HepG2 (cell line): ENCODE data around the gene SLC2A2. TPM values are rescaled to one million over a fixed set of nuclear protein-coding genes. Genes with fewer than 3 reads are reported as not detected.

Experiments
- ATAC-seq: fragments of 200-7000 bp; cut with Tn5 transposase; 3 replicates; pipeline ENCODE4 v1.9.1; 2020; ENCODE audit warnings: mild to moderate bottlenecking, moderate library complexity
- BruUV-seq: library from RNA; stranded (reverse); fragments of 400-500 nt; replicated peaks from 2 replicates; lab custom pipeline; 2021; lab: Mats Ljungman, UMichigan
- CTCF ChIA-PET: fragments of 300-600 bp; formaldehyde crosslinking; extraction: SDS; loops from one replicate; lab custom pipeline; 2021; ENCODE audit warnings: low total read pairs, inconsistent platforms, low intra/inter-chr PET ratio; lab: Yijun Ruan, JAX
- POLR2A ChIA-PET: fragments of 350-600 bp; sonication (Branson Sonifier 250); formaldehyde crosslinking; loops from one replicate; lab custom pipeline; 2020; ENCODE audit warnings: antibody characterized with exemption, inconsistent platforms; lab: Yijun Ruan, JAX
- DNase-seq: peaks from one replicate; pipeline ENCODE4 v3.0.0-alpha.2; 2015; ENCODE audit warnings: low spot score
- FAIRE-seq: peaks from 3 replicates; lab custom pipeline; 2011; peaks lifted over from hg19 to GRCh38; lab: Jason Lieb, UNC
- H2AFZ ChIP-seq: one replicate; pipeline ENCODE4 v1.6.1; 2011; ENCODE audit warnings: low read length, inconsistent platforms
- H3K27ac ChIP-seq: fragments of 300-600 bp; 3 replicates; pipeline ENCODE4 v1.8.0; 2011; ENCODE audit warnings: mixed run types, mild to moderate bottlenecking, mixed read lengths, low read length, inconsistent platforms; ENCODE audit not compliant: insufficient read depth; ENCODE audit errors: extremely low read length
- H3K27me3 ChIP-seq, 2 experiments: fragments of 200-600 bp in 1 of 2; 2 replicates in 1 of 2; 3 replicates in 1 of 2; pipeline versions ENCODE4 v1.6.0 to v1.8.0; 2011; ENCODE audit warnings: low read length in 2 of 2, mild to moderate bottlenecking in 2 of 2, moderate library complexity in 2 of 2, inconsistent platforms in 1 of 2; ENCODE audit not compliant: insufficient read depth in 2 of 2, control insufficient read depth in 1 of 2
- H3K36me3 ChIP-seq, 2 experiments: fragments of 200-600 bp in 1 of 2; replicated peaks in 1 of 2; 2 replicates in 1 of 2; 3 replicates in 1 of 2; pipeline versions ENCODE4 v1.5.1 to v1.8.0; 2011; ENCODE audit warnings: low read length in 2 of 2, inconsistent platforms in 1 of 2; ENCODE audit not compliant: insufficient read depth in 2 of 2, control insufficient read depth in 1 of 2
- H3K4me1 ChIP-seq: 2 replicates; pipeline ENCODE4 v1.5.1; 2012; ENCODE audit warnings: low read length, inconsistent platforms; ENCODE audit not compliant: insufficient read depth
- H3K4me2 ChIP-seq: 2 replicates; pipeline ENCODE4 v1.6.0; 2011; ENCODE audit warnings: low read depth, low read length, inconsistent platforms
- H3K4me3 ChIP-seq, 3 experiments: fragments of 200-600 bp in 1 of 3; sonication (generic), shearing (Covaris generic) in 1 of 3; replicated peaks in 1 of 3; 2 replicates each; pipeline ENCODE4 v1.5.1; 2011 to 2016; ENCODE audit warnings: low read length in 3 of 3, inconsistent platforms in 2 of 3, low read depth in 2 of 3, mild to moderate bottlenecking in 2 of 3, control low read depth in 1 of 3, mixed read lengths in 1 of 3; ENCODE audit not compliant: insufficient read depth in 1 of 3
- H3K79me2 ChIP-seq: one replicate; pipeline ENCODE4 v1.6.1; 2011; ENCODE audit warnings: low read length, inconsistent platforms; ENCODE audit not compliant: insufficient read depth
- H3K9ac ChIP-seq: 2 replicates; pipeline ENCODE4 v1.6.0; 2011; ENCODE audit warnings: mild to moderate bottlenecking, low read depth, low read length, inconsistent platforms; ENCODE audit not compliant: insufficient read depth
- H3K9me3 ChIP-seq: 2 replicates; pipeline ENCODE4 v1.5.1; 2012; ENCODE audit warnings: mild to moderate bottlenecking, low read length
- H4K20me1 ChIP-seq: 2 replicates; pipeline ENCODE4 v1.6.0; 2011; ENCODE audit warnings: inconsistent platforms, mild to moderate bottlenecking, low read length, moderate library complexity; ENCODE audit not compliant: insufficient read depth
- ARID3A ChIP-seq: IDR thresholded peaks from 2 replicates; pipeline ENCODE4 v1.6.1; 2012; ENCODE audit warnings: low read depth, low read length, improper control_type of control experiment
- ARID5B ChIP-seq: IDR thresholded peaks from 2 replicates; pipeline ENCODE4 v1.4.0; 2020; ENCODE audit warnings: mild to moderate bottlenecking, missing genetic modification reagents
- BRCA1 ChIP-seq: sonication (generic); formaldehyde crosslinking; IDR thresholded peaks from 2 replicates; pipeline ENCODE4 v1.4.0; 2020; ENCODE audit warnings: missing genetic modification reagents
- EHMT2 ChIP-seq: fragments of 200-600 bp; sonication (generic); IDR thresholded peaks from 2 replicates; pipeline ENCODE4 v1.7.0; 2017; ENCODE audit warnings: antibody characterized with exemption, low read depth, low read length, borderline replicate concordance
- EP300 ChIP-seq, 3 experiments: sonication (generic) in 1 of 3; formaldehyde crosslinking in 1 of 3; IDR thresholded peaks; 2 replicates each; pipeline versions ENCODE4 v1.5.1 to v1.6.1; 2011 to 2020; ENCODE audit warnings: low read depth in 2 of 3, low read length in 2 of 3, borderline replicate concordance in 1 of 3, improper control_type of control experiment in 1 of 3, mild to moderate bottlenecking in 1 of 3, missing genetic modification reagents in 1 of 3, moderate library complexity in 1 of 3
- FOXA1 ChIP-seq, 2 experiments: fragments of 450-650 bp in 1 of 2; sonication (generic) in 1 of 2; formaldehyde crosslinking in 1 of 2; IDR thresholded peaks; 2 replicates each; pipeline versions ENCODE4 v1.4.0 to v1.6.1; 2016 to 2020; ENCODE audit warnings: missing genetic modification reagents in 1 of 2
- HMG20A ChIP-seq: IDR thresholded peaks from 2 replicates; pipeline ENCODE4 v1.6.1; 2016; ENCODE audit warnings: borderline replicate concordance
- HNF4A ChIP-seq: sonication (generic); formaldehyde crosslinking; IDR thresholded peaks from 2 replicates; pipeline ENCODE4 v1.4.0; 2020; ENCODE audit warnings: missing genetic modification reagents
- MTF1 ChIP-seq: sonication (generic); formaldehyde crosslinking; IDR thresholded peaks from 2 replicates; pipeline ENCODE4 v1.5.0; 2020; ENCODE audit warnings: missing genetic modification reagents
- NFIC ChIP-seq: IDR thresholded peaks from 2 replicates; pipeline ENCODE4 v1.6.1; 2012; ENCODE audit warnings: mild to moderate bottlenecking, low read length, inconsistent platforms
- NFYC ChIP-seq: IDR thresholded peaks from 2 replicates; pipeline ENCODE4 v1.6.1; 2016; ENCODE audit warnings: missing genetic modification reagents, missing compliant biosample characterization
- NR2F6 ChIP-seq, 2 experiments: IDR thresholded peaks; 2 replicates each; pipeline ENCODE4 v1.6.1; 2016; ENCODE audit warnings: antibody characterized with exemption in 1 of 2, mild to moderate bottlenecking in 1 of 2
- POGZ ChIP-seq: sonication (generic); formaldehyde crosslinking; IDR thresholded peaks from 2 replicates; pipeline ENCODE4 v1.4.0; 2020; ENCODE audit warnings: mild to moderate bottlenecking, missing genetic modification reagents
- PPARG ChIP-seq: conservative IDR thresholded peaks from 2 replicates; pipeline ENCODE4 v1.6.1; 2016; ENCODE audit warnings: missing biosample characterization, missing genetic modification reagents
- RFXANK ChIP-seq: IDR thresholded peaks from 2 replicates; pipeline ENCODE4 v1.6.1; 2016
- RNF2 ChIP-seq: fragments of 450-650 bp; conservative IDR thresholded peaks from 2 replicates; pipeline ENCODE4 v1.6.1; 2016; ENCODE audit warnings: low read depth
- SAFB2 ChIP-seq: sonication (generic); formaldehyde crosslinking; IDR thresholded peaks from 2 replicates; pipeline ENCODE4 v1.5.1; 2020; ENCODE audit warnings: missing genetic modification reagents, low read depth, mild to moderate bottlenecking, borderline replicate concordance
- ZIK1 ChIP-seq: sonication (generic); formaldehyde crosslinking; IDR thresholded peaks from 2 replicates; pipeline ENCODE4 v1.5.0; 2020; ENCODE audit warnings: mild to moderate bottlenecking, low read depth, missing genetic modification reagents, borderline replicate concordance
- ZNF746 ChIP-seq: sonication (generic); formaldehyde crosslinking; IDR thresholded peaks from 2 replicates; pipeline ENCODE4 v1.8.0; 2022; ENCODE audit warnings: mild to moderate bottlenecking, missing genetic modification reagents
- ZNF839 ChIP-seq: sonication (generic); formaldehyde crosslinking; IDR thresholded peaks from 2 replicates; pipeline ENCODE4 v1.4.0; 2020; ENCODE audit warnings: missing genetic modification reagents, mild to moderate bottlenecking, borderline replicate concordance
- WGBS: methylation state at CpG from one replicate; pipeline ENCODE4 v1.1.6; 2017; ENCODE audit warnings: low lambda C conversion rate; 5-methylcytosine and 5-hydroxymethylcytosine counted together
- in situ Hi-C: cut with HindIII; loops from 2 replicates; pipeline ENCODE4 v1.10.0; 2017; ENCODE audit warnings: low pct_unique_long_range_greater_than_20kb; ENCODE audit not compliant: extremely low pct_ligation_motif_present
- intact Hi-C: fragments of 100-400 bp; cut with micrococcal nuclease; formaldehyde crosslinking; loops from one replicate; pipeline ENCODE4 v1.10.0; 2022; ENCODE audit not compliant: unreplicated experiment
- polyA plus RNA-seq, 8 experiments: library from polyadenylated mRNA; depleted of rRNA in 3 of 8; stranded (reverse) in 7 of 8; unstranded in 1 of 8; fragments of >200 nt; fragmentation: Illumina TruSeq in 4 of 8; extraction: Trizol in 4 of 8; gene quantifications; 2 replicates each; pipeline versions ENCODE4 v1.2.1 to v1.2.3, GENCODE V29; 2011 to 2016; ENCODE audit warnings: low read depth in 4 of 8, missing spikeins in 1 of 8, mixed read lengths in 1 of 8; ENCODE audit not compliant: insufficient read depth in 1 of 8
- total RNA-seq, 5 experiments: library from RNA; depleted of rRNA; stranded (reverse); fragments of >200 nt; fragmentation: Illumina TruSeq; extraction: Trizol; gene quantifications; 2 replicates each; pipeline ENCODE4 v1.2.3, GENCODE V29; 2016; ENCODE audit warnings: low read depth in 1 of 5

Gene SLC2A2
- total and polyA plus RNA-seq, 2 of the 13 experiments (the other 11 are each of a cell fraction or from before 2014, with no cell fraction given) = 19.5 to 23.2 TPM

- Histone ChIP-seq H2AFZ (no peak overlapping the region), H3K4me2 (no peak overlapping the region), H3K9ac (no peak overlapping the region), H3K4me1 (peaks cover 63% of the 10 kb centered on the region), H3K79me2 (no peaks in the 10 kb centered on the region), H4K20me1 (no peaks in the 10 kb centered on the region), H3K27ac (peak overlapping the region; percentile 42), H3K9me3 (peaks cover 1% of the 10 kb centered on the region; the same call in 1 of the 2 replicates), H3K4me3 (no peak overlapping the region), H3K27me3 (no peaks in the 10 kb centered on the region), H3K36me3 (no peaks in the 10 kb centered on the region)
- in situ Hi-C loops (no loop called here), intact Hi-C loops (no loop called here)
- ChIA-PET POLR2A (interaction anchor here (1.2 to 2.4 kb wide), 4 partner anchors 34 to 79 kb away, joined by 4 to 9 read pairs (median 4); partner anchors contain the start of gene SLC2A2), CTCF (no interaction called here)
- peak; percentile 29 for DNase-seq
- no TSS peak for BruUV-seq
- no peak for FAIRE-seq
- no peak for ATAC-seq
- 97% methylated on average over 1 of the region's 1 CpG for WGBS
- TF ChIP-seq EHMT2 (0 out of 2 replicates have a peak, but pooled peaks have one; percentile 25), ARID3A (0 out of 2 replicates have a peak, but pooled peaks have one; percentile 44), EP300 (IDR thresholded peaks at IDR 0.05; ENCODE audit: low read depth in 2 of 2, low read length in 2 of 2) (0 out of 4 replicates have a peak, but pooled peaks of 1 of the 2 experiments have one; percentile 19), EP300 (CRISPR knock-in tag; IDR thresholded peaks at IDR 0.05; ENCODE audit: borderline replicate concordance) (no peak), MTF1 (CRISPR knock-in tag) (no peak), ARID5B (CRISPR knock-in tag) (0 out of 2 replicates have a peak, but pooled peaks have one; percentile 11), NFIC (0 out of 2 replicates have a peak, but pooled peaks have one; percentile 21), ZNF839 (CRISPR knock-in tag) (no peak), FOXA1 (IDR thresholded peaks at IDR 0.05) (no peak), FOXA1 (CRISPR knock-in tag; IDR thresholded peaks at IDR 0.05) (peak; percentile 34; the same call in 1 of the 2 replicates), ZNF746 (CRISPR knock-in tag) (no peak), HNF4A (CRISPR knock-in tag) (peak; percentile 47; the same call in 1 of the 2 replicates), SAFB2 (CRISPR knock-in tag) (no peak), RNF2 (no peak), PPARG (CRISPR knock-in tag) (no peak), POGZ (CRISPR knock-in tag) (0 out of 2 replicates have a peak, but pooled peaks have one; percentile 5), HMG20A (CRISPR knock-in tag) (no peak), NFYC (CRISPR knock-in tag) (no peak), ZIK1 (CRISPR knock-in tag) (no peak), NR2F6 (IDR thresholded peaks at IDR 0.05) (no peak), NR2F6 (CRISPR knock-in tag; IDR thresholded peaks at IDR 0.05) (no peak), RFXANK (CRISPR knock-in tag) (no peak), BRCA1 (CRISPR knock-in tag) (no peak)
Measured at GRCh38 chr3:170966495-170966894, 60.0 kb downstream of the SLC2A2 start.
